GM19397 (cell line): ENCODE results near the gene ME1.
"Not testable (repeated sequence)": the region's sequence is repeated elsewhere in the genome, so short reads cannot be mapped to it uniquely, and the experiment has no call there.

Experiments used
- ATAC-seq: cut with Tn5 transposase; IDR thresholded peaks from one replicate; pipeline ENCODE4 v1.9.1; 2021; ENCODE audit warnings: mild to moderate bottlenecking, moderate library complexity; ENCODE audit not compliant: unreplicated experiment

ME1 gene

DNA sequence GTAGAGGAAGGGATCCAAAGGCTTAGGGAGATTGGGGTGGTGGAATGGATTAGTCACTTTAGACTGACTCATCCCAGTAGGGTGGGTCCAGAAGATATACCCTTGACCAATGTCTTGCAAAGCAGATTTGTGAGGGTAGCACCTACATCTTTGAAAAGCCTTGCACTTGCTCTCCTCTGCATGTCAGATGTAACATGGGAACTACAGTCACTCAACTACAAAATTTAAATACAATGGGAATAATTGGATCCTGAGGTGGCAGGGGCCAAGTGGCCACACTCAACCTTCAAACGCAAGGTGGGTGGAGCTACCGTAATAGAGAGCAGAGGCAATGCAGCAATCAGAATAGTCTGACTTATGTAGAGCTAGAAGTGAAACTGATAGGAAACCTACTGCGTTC lies 71.2 kb downstream of the ME1 start:
- ATAC-seq: no peak

DNA sequence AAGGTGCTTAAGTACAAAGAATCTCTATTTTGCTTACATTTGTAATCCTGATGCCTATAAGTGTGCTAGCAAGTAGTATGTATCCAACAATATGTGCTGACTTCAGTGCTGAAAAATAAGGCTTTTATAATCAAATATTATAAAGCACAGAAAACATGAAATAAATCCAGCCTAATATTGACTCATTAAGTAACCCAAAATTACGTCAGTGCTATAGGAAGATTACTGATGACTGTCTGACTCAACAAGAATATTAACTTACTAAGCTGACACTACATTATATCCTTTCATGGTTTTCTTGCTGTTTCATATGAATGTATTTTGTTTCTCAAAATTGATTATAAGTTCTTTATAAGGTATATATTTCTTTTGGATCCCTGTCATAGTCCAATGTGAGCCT lies 76.1 kb downstream of the ME1 start:
- no peak for ATAC-seq

DNA sequence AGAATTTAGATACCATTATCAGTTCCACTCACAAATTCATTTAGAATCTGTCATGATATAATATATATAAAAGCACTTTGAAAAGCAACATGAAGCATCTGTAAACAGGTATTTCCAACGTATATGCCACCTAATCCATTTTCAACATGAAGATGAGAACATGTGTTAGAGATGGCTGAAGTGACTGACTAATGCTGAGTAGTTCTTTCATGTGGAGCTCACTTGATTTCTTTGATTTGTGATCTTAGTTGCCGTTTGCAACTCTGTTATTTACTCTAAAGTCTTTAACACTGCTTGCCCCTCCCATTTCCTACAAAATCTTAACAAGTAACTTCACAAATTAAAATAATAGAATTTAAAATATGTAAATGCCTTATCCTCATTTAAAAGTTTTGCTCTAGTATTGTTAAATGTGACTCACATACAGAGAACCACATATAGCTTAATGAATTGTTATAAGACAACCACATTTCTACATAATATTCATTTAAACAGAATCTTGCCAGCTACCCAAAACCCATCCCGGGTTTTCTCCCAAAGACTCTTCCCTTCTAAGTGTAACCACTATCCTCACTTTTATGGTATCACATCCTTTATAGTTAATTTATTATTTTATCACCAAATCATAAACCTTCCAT lies 78.3 kb downstream of the ME1 start:
- no peak for ATAC-seq

DNA sequence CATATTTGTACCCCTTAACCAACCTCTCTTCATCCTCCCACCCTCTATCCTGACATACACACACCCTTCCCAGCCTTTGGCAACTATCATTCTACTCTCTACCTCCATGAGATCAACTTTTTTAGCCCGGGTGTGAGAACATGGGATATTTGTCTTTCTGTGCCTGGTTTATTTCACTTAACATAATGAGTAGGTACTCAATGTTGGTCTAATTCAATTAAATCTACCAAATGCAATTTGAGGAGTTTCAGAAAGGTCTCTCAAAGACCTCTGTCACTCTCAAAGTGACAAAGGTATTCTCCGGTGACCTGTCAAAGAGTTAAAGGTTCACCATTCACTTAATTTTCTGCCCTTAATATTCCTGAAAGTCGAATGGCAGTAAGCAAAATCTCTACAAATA lies 87.7 kb downstream of the ME1 start:
- no peak for ATAC-seq

DNA sequence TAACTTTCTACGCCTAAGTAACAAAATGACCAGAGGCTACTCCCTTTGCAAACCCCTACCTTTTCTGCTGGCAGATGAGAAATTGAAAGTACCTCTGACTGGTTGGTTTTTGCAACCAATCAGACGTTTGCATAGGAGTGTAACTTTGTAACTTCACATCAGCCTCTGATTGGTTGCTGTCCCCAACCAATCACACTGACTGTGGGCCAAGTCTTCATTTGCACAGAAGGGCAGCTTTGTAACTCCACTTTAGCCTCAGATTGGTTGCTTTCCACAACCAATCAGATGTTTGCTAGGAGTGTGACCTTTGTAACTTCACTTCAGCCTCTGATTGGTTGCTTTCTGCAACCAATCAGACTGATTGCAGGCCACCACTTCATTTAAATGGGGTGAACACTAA lies 89.1 kb downstream of the ME1 start:
- ATAC-seq: no peak

DNA sequence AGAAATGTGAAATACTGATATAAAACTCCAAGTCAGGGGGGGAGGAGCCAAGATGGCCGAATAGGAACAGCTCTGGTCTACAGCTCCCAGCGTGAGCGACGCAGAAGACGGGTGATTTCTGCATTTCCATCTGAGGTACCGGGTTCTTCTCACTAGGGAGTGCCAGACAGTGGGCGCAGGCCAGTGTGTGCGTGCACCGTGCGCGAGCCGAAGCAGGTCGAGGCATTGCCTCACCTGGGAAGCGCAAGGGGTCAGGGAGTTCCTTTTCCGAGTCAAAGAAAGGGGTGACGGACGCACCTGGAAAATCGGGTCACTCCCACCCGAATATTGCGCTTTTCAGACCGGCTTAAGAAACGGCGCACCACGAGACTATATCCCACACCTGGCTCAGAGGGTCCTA lies 96.9 kb downstream of the ME1 start:
- ATAC-seq: not testable (repeated sequence)

DNA sequence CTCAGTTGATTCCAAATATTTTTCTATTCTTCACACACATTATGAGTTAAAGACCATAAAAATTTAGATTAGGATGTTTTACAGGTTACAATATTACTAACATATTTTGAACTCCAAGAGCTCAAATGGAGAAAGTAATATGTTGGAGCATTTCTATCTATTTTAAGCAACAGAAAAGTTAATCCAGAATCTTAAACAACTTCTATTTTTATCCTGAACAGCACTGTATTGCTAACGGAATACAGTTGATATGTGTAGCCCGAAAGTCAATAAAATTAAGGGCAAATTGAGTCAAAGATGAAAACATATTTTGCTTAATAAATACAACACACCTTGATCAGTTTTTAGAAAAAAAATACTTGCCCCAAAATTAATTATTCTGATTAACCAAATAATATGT lies 97.4 kb downstream of the ME1 start:
- no peak for ATAC-seq

DNA sequence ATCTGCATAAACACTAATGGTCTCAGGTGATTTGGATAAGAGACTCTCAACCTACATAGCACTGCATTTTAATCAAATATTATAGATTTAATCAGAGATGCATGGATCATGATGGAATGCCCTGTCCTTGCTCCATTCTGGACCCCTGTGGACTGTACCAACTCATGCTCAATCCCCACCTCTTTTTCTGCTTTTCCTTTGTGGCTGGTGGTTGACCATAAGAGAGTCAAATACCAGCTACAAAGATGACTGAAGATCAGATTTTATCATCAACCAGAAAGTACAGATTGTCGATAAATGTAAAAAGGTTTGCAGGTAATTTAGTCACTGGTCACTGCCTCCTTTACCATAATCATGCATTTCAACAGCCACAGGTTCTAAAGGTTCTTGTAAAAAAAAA lies 116.2 kb downstream of the ME1 start:
- no peak for ATAC-seq

DNA sequence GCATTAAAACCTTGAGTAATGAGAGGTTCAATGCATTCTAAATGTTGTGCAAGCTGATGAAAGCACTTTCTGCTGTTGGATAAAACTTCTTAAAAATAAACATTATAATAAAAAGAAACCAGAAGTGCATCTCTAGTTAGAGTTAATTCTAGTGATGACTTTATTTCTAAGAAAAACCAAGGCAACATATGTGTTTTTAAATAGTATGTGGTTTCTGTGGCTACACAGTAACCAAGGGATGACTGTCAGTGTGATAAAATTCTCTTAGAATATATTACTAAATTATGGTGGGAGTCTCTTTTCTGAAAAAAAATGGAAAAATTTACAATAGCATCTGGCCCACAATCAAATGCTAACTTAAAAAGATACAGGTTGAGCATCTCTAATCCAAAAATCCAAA lies 117.0 kb downstream of the ME1 start:
- no peak for ATAC-seq

DNA sequence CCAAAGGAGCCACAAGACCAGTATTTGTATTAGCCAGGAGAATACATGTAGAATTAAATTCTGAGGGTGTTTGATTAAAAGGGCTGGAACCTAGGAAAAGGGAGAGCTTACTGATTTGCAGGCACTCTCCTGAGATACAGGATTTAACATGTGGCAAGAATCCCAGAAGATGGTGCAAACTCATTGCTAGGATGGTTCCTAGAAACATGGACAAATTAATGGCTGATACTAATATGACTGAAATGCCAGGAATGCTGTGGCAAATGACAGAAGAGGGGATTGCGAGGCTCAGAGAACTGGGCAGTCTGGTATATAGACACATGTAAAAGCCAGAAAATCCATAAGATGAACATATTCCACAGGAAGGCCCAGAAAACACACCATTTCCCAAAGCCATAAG lies 119.6 kb downstream of the ME1 start:
- no peak for ATAC-seq

DNA sequence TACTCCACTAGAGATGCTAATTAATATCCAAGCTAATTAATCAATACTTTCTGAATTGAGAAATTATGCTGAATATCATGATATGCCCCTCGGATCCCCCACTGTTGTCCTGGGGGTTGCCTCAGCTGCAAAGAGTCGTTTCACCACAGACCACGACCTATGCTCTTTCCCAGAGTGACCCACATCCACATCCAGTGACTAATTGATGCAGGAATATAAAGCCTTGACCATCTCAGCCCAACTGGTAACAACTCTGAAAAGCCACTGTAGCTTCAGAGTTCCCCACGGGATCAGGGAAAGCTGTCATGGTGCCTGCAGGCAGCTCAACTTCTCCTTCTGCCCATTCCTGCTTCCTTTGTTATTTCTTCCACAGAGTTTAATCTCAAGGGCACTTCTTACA lies 120.8 kb downstream of the ME1 start:
- ATAC-seq: no peak

DNA sequence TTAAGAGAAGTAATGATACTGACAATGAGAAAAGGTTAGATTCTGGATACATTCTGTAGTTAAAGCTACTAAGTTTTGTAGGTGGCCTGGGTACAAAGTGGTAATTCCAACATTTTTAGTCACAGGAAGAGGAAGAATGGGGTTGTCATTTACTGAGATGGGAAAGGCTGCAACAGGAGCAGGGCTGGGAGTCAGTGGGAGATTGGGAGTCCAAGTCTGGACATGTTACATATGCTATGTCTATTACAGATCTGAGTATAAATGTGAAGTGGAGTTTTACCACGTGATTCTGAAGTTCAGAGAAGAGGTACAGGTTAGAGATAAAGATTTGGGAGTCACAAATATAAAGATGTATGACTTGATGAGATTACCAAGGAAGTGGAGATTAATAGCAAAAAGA lies 121.5 kb downstream of the ME1 start:
- ATAC-seq: no peak

DNA sequence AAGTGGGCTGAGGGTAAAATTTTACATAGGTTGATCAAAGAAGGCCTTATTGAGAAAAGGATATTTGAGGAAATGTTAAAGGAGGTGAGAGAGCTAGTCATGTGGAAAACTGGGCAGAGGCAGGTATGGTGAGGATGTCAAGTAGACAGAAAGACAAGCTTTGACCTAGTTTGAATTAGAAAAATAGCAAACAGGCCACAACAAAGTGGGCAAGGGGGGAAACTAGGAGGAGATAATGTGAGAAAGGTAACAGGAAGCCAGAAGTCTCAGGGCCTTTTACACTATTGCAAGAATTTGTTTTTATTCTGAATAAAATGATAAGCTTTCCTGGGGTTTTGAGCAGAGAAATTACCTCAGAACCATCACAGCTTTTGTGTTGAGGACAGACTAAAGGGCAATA lies 122.0 kb downstream of the ME1 start:
- ATAC-seq: no peak

DNA sequence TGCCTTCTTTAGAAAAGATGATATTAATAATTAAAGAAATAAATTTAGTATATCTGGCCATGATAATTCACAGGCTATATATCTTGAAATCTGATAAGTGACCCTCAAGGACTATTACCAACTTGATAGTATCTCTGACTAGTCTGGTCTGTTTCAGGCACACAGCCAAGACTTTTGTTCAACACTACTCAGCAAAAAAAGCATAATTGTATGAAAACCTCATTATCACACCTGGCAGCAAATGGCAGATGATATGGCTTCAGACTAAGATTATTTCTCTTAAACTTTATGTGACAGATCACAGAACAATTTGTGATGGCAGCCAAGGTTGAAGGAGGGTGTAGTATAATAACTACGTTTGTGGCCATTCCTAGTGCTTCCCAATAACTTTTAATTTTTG lies 123.0 kb downstream of the ME1 start:
- ATAC-seq: no peak

DNA sequence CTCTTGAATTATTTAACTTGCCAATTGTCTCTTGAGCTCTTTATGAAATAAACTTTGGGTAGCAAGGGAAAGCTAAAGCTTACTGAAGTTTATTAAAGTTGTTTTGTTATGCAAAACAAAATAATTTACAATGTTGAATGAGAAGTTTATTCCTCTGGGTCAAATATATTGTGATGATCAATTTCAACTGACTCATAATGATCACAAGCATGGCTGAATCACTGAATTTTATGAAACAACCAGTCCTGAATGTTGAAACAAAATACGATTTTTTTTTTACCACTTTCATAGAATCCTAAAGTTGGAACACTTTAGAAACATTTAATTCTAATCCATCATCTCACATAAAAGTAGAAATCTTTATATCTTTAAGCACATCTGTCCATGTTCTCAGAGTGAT lies 127.4 kb downstream of the ME1 start:
- no peak for ATAC-seq

DNA sequence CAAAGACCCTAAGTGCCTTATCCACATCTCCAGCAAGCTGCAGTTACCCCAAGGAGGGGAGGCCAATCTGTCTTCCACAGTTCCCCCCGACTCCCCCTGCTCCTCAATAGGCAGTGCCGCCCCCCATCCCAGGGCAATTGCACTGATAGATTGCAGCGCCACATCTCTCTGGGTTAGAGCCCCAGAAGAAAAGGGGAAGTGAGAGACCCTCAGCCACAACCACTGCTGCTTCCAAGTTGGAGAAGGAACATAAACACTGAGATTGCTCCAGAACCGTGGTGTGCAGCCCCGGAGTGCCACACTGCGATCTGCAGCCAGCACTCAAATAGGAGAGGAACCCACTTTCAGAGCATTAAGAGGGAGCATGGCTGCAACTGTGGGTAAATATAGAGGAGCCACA lies 136.2 kb downstream of the ME1 start:
- no peak for ATAC-seq

DNA sequence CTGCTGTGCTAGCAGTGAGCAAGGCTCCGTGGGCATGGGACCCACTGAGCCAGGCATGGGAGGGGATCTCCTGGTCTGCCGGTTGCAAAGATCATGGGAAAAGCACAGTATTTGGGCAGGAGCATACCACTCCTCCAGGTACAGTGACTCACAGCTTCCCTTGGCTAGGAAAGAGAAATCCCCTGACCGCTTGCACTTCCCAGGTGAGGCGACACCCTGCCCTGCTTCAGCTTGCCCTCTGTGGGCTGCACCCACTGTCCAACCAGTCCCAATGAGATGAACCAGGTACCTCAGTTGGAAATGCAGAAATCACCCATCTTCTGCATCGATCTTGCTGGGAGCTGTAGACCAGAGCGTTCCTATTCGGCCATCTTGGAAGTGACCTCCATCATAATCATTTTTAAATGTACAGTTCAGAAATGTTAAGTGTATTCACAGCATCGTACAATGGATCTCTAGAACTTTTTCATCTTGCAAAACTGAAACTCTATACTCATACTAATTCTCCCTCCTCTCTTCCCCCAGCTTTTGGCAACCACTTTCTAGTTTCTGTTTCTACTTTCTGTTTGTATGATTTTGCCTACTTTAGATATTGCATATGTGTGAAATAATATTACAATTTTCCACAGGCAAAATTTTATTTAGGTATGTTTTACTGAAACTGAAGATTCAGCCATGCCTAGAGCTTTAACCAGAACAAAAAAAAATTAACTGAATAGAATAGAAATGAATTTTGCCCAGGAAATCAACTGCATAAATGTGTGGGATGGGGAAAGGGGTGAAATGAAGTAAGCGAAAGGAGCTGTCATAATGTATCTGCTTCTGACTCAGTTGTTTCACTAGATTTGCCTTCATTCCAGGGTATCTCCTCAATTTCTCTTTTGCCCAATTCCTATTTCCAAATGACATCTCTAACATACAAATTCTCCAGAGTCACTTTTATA lies 137.7 kb downstream of the ME1 start:
- peak; percentile 74 for ATAC-seq

DNA sequence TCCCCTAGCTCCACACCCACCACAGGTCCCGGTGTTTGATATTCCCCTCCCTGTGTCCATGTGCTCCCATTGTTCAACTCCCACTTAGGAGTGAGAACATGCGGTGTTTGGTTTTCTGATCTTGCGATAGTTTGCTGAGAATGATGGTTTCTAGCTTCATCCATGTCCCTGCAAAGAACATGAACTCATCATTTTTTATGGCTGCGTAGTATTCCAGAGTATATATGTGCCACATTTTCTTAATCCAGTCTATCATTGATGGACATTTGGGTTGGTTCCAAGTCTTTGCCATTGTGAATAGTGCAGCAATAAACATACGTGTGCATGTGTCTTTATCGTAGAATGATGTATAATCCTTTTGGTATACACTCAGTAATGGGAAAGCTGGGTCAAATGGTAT lies 143.6 kb downstream of the ME1 start:
- ATAC-seq: not testable (repeated sequence)

DNA sequence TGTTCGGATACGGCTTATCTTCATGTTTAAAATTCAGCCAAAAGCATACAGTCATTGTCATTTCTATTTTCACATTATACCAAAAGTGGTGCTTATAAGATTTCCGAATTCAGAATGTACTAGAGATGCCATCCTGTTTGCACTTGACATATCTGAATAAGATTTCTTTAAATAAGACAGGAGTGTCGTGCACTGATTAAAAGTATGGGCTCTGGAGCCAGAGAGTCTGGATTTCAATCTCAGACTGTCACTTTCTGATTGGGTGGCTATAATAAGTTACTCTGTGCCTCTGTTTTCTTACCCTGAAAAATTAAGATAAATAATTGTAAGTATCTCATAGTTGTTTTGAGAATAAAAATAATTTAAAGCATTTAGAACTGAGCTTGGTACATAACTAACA lies 144.9 kb downstream of the ME1 start:
- no peak for ATAC-seq

DNA sequence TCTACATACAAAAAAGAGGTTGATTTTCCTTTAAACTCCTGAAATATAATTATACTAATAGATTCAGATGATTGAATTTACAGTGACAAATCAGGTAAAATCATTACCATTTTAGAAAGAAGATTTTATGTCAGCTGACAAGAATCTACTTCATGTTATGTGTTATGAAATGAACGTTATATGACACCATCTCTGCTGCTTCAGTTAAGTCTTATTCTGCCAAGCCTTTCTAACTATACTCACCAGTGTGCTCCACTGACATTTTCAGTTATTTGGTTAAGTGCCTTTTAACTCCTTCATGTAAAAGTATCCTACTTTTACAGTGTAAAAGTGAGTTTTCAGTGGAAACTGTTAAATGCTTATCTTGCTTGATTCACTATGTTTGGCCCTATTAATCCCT lies 157.3 kb downstream of the ME1 start:
- no peak for ATAC-seq

DNA sequence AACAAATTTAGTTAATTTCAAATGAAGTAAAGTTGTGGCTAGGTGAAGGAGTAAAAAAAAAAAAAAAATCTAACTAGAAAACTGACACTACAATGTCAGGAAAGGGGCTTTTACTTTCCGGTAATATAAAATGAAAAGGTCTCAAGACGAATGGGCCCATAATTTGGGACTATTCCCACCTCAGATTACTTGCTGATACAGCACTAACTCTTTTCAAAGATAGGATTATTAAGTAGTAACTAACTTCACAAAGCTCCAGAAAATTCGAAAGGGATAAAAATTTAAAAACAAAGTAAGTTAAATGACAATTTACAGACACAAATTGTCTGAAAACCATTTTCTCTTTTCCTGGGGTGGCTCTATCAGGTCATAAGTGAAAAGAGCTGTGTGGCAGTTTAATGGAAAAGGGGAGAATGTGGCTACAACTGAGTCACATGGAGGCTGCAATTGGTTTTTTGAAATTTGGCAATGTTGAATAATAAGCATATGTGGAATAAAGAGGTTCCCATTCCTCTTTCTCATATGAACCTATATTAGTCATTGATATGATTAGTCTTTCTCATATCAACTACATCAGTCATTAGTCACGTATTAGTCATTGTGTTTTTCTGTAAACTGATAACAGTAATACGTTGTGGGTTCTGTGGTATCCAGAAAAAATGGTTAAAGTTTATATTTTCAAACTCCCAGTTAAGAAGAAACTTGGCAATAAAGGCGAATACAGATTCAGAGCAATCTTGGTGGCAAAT lies 159.7 kb downstream of the ME1 start:
- no peak for ATAC-seq

DNA sequence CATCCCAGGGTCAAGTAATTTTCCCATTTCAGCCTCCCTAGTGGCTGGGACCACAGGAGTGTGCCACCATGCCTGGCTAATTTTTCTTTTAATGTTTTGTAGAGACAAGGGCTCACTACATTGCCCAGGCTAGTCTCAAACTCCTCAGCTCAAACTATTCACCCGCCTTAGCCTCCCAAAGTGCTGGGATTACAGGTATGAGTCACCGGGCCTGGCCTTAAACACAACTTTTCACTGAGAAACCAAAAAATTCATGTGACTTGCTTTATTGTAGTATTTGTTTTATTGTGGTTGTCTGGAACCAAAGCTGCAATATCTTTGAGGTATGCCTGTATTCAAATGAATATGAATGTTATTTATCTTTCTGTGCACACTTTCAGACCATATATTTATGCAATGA lies 165.5 kb downstream of the ME1 start:
- no peak for ATAC-seq
